HCT116 (cell line): ENCODE results near the gene AP1B1. TPM values are rescaled to one million over a fixed set of nuclear protein-coding genes. Genes with fewer than 3 reads are reported as not detected.

Experiments
- ATAC-seq: fragments of 200-7000 bp; cut with Tn5 transposase; 2 replicates; pipeline ENCODE4 v1.9.1; 2020; ENCODE audit warnings: mild to moderate bottlenecking, moderate library complexity
- BruUV-seq: library from RNA; stranded (reverse); fragments of 400-500 nt; replicated peaks from 2 replicates; lab custom pipeline; 2021; lab: Mats Ljungman, UMichigan
- CTCF ChIA-PET: fragments of 300-600 bp; sonication (Branson Sonifier 250); formaldehyde crosslinking; loops from one replicate; lab custom pipeline; 2021; ENCODE audit warnings: antibody characterized with exemption; lab: Charles Lee
- POLR2A ChIA-PET: fragments of 300-600, 350-600 bp; sonication (Branson Sonifier 250); formaldehyde crosslinking; loops from one replicate; lab custom pipeline; 2021; ENCODE audit warnings: antibody characterized with exemption; lab: Charles Lee
- RAD21 ChIA-PET, 2 experiments: fragments of 300-600 bp; sonication (Branson Sonifier 250); formaldehyde crosslinking; loops; one replicate each; lab custom pipeline; 2023; ENCODE audit warnings: low total read pairs in 2 of 2; ENCODE audit not compliant: uncharacterized antibody in 2 of 2, unreplicated experiment in 2 of 2, low non-redundant PET in 1 of 2; lab: Charles Lee
- DNase-seq: peaks from one replicate; pipeline ENCODE4 v3.0.0-alpha.2; 2010; ENCODE audit warnings: low read depth, low spot score
- H2AFZ ChIP-seq: fragments of 200-600 bp; shearing (Covaris generic), sonication (generic); 2 replicates; pipeline ENCODE4 v1.6.1; 2017; ENCODE audit warnings: low read depth, mixed run types, mixed read lengths, antibody characterized with exemption, low read length; ENCODE audit not compliant: poor library complexity, severe bottlenecking
- H3K27ac ChIP-seq: 2 replicates; pipeline ENCODE4 v1.5.1; 2012; ENCODE audit warnings: low read depth, low read length
- H3K27me3 ChIP-seq: fragments of 200-600 bp; sonication (generic); 2 replicates; pipeline ENCODE4 v1.6.1; 2016; ENCODE audit warnings: mixed run types, low read length, mixed read lengths; ENCODE audit not compliant: insufficient read depth
- H3K36me3 ChIP-seq, 2 experiments: fragments of 200-500 bp in 1 of 2; fragments of 200-600 bp in 1 of 2; sonication (Bioruptor generic) in 1 of 2; sonication (generic) in 1 of 2; 2 replicates each; pipeline versions ENCODE4 v1.5.1 to v1.6.1; 2014 to 2016; ENCODE audit warnings: low read length in 2 of 2, inconsistent platforms in 1 of 2, mixed read lengths in 1 of 2, mixed run types in 1 of 2; ENCODE audit not compliant: insufficient read depth in 2 of 2, control insufficient read depth in 1 of 2
- H3K4me1 ChIP-seq, 2 experiments: fragments of 200-600 bp in 1 of 2; sonication (generic) in 1 of 2; 2 replicates each; pipeline versions ENCODE4 v1.5.1 to v1.6.1; 2012 to 2017; ENCODE audit warnings: low read length in 2 of 2, inconsistent platforms in 1 of 2, mild to moderate bottlenecking in 1 of 2, mixed read lengths in 1 of 2, mixed run types in 1 of 2, moderate library complexity in 1 of 2; ENCODE audit not compliant: insufficient read depth in 2 of 2, control insufficient read depth in 1 of 2
- H3K4me2 ChIP-seq: fragments of 200-600 bp; sonication (generic); 2 replicates; pipeline ENCODE4 v1.6.1; 2017; ENCODE audit warnings: mixed run types, low read length, mixed read lengths
- H3K4me3 ChIP-seq, 2 experiments: fragments of 200-600 bp in 1 of 2; sonication (generic) in 1 of 2; replicated peaks in 1 of 2; 2 replicates each; pipeline ENCODE4 v1.5.1; 2011 to 2016; ENCODE audit warnings: low read length in 2 of 2, control low read depth in 1 of 2, low read depth in 1 of 2, mild to moderate bottlenecking in 1 of 2, mixed read lengths in 1 of 2, mixed run types in 1 of 2
- H3K79me2 ChIP-seq: fragments of 200-600 bp; sonication (generic); 2 replicates; pipeline ENCODE4 v1.6.1; 2017; ENCODE audit warnings: mild to moderate bottlenecking, mixed run types, low read length, moderate library complexity, mixed read lengths; ENCODE audit not compliant: insufficient read depth
- H3K9ac ChIP-seq: fragments of 200-600 bp; sonication (generic); 2 replicates; pipeline ENCODE4 v1.6.1; 2016; ENCODE audit warnings: low read length, mixed read lengths
- H3K9me2 ChIP-seq: fragments of 200-600 bp; sonication (generic), shearing (Covaris generic); 2 replicates; pipeline ENCODE4 v1.6.1; 2017; ENCODE audit warnings: mixed run types, mild to moderate bottlenecking, moderate library complexity; ENCODE audit not compliant: insufficient read depth
- H3K9me3 ChIP-seq, 2 experiments: fragments of 200-500 bp in 1 of 2; fragments of 200-600 bp in 1 of 2; sonication (Bioruptor generic) in 1 of 2; sonication (generic) in 1 of 2; 2 replicates each; pipeline ENCODE4 v1.6.1; 2014 to 2017; ENCODE audit warnings: low read length in 2 of 2, mixed read lengths in 2 of 2, inconsistent platforms in 1 of 2, low read depth in 1 of 2, mild to moderate bottlenecking in 1 of 2, mixed run types in 1 of 2, moderate library complexity in 1 of 2; ENCODE audit not compliant: control insufficient read depth in 1 of 2, insufficient read depth in 1 of 2
- H4K20me1 ChIP-seq: fragments of 200-600 bp; sonication (generic), shearing (Covaris generic); 2 replicates; pipeline ENCODE4 v1.6.1; 2017; ENCODE audit warnings: mixed run types, mild to moderate bottlenecking, moderate library complexity; ENCODE audit not compliant: insufficient read depth
- CEBPB ChIP-seq: IDR thresholded peaks from 2 replicates; pipeline ENCODE4 v1.6.1; 2012; ENCODE audit warnings: low read depth
- JUND ChIP-seq: IDR thresholded peaks from 2 replicates; pipeline ENCODE4 v1.6.1; 2012
- MAX ChIP-seq: IDR thresholded peaks from 2 replicates; pipeline ENCODE4 v1.6.1; 2012
- SIN3A ChIP-seq: IDR thresholded peaks from 2 replicates; pipeline ENCODE4 v1.6.1; 2012; ENCODE audit warnings: low read depth
- SP1 ChIP-seq: IDR thresholded peaks from 2 replicates; pipeline ENCODE4 v1.6.1; 2012; ENCODE audit warnings: low read depth
- intact Hi-C: fragments of 100-400 bp; cut with micrococcal nuclease; formaldehyde crosslinking; loops from 2 replicates; pipeline ENCODE4 v1.10.0; 2022
- total RNA-seq: library from RNA; stranded (reverse); gene quantifications from one replicate; pipeline ENCODE4 v1.2.1, GENCODE V29; 2021; ENCODE audit not compliant: unreplicated experiment
- TF ChIP-seq, protein P1 (sequence below): IDR thresholded peaks from 2 replicates; pipeline ENCODE4 v1.6.1; 2012

The AP1B1 gene
- total RNA-seq, 1 experiment from 2014 or later: 60.4 TPM

- CTCF ChIA-PET: no interaction called here
- Histone ChIP-seq H3K27me3 (no peaks in the 10 kb centered on the region), H2AFZ (no peak overlapping the region), H3K9ac (no peak overlapping the region), H3K4me2 (no peak overlapping the region), H3K9me2 (no peaks in the 10 kb centered on the region), H3K36me3 (peaks cover 16 to 25% of the 10 kb centered on the region in 2 experiments), H3K9me3 (no peaks in the 10 kb centered on the region), H4K20me1 (no peaks in the 10 kb centered on the region), H3K4me3 (no peak overlapping the region), H3K4me1 (peaks cover 0 to 2% of the 10 kb centered on the region in 2 experiments; a peak in 2 of 4 replicates), H3K27ac (no peak overlapping the region), H3K79me2 (no peaks in the 10 kb centered on the region)
- RAD21 ChIA-PET: no interaction called here
- TF ChIP-seq SIN3A (no peak), JUND (no peak), MAX (no peak)
- TF ChIP-seq, protein P1, sequence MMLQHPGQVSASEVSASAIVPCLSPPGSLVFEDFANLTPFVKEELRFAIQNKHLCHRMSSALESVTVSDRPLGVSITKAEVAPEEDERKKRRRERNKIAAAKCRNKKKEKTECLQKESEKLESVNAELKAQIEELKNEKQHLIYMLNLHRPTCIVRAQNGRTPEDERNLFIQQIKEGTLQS: no peak
- no TSS peak for BruUV-seq
- intact Hi-C loops: no loop called here
- DNase-seq (no peak), ATAC-seq (no peak)
- POLR2A ChIA-PET: no interaction called here
These were observed 50.6 kb downstream of the AP1B1 start for GRCh38 chr22:29337631-29338284.

- no peaks in the 10 kb centered on the region for H4K20me1 ChIP-seq
- BruUV-seq: no TSS peak
- ATAC-seq: no peak
- TF ChIP-seq SP1: no peak
- TF ChIP-seq CEBPB: no peak
- TF ChIP-seq, all 23 proteins: peak for 0
- DNase-seq: no peak
- H3K27ac ChIP-seq: no peak overlapping the region
- H3K27me3 ChIP-seq: no peaks in the 10 kb centered on the region
- no peak overlapping the region for H3K4me3 ChIP-seq
- H3K4me1 ChIP-seq: no peaks in the 10 kb centered on the region
- H3K79me2 ChIP-seq: no peaks in the 10 kb centered on the region
- peaks cover 12 to 25% of the 10 kb centered on the region in 2 experiments for H3K36me3 ChIP-seq
- H2AFZ ChIP-seq: no peak overlapping the region
- H3K9ac ChIP-seq: no peak overlapping the region
- H3K9me2 ChIP-seq: no peaks in the 10 kb centered on the region
- ChIA-PET RAD21 (no interaction called here), POLR2A (no interaction called here), CTCF (no interaction called here)
- H3K4me2 ChIP-seq: no peak overlapping the region
- intact Hi-C loops: no loop called here
- H3K9me3 ChIP-seq: no peaks in the 10 kb centered on the region
These were observed 51.4 kb downstream of the AP1B1 start for GRCh38 chr22:29336751-29337490.
